Endothelial cell of umbilical vein (primary cell): ENCODE results near the gene PLCD4. TPM values are rescaled to one million over a fixed set of nuclear protein-coding genes. Genes with fewer than 3 reads are reported as not detected.

Experiments used
- BruUV-seq: library from RNA; stranded (reverse); fragments of 400-500 nt; replicated peaks from 2 replicates; lab custom pipeline; 2021; lab: Mats Ljungman, UMichigan
- CTCF ChIA-PET: fragments of 300-600, 350-600 bp; sonication (Branson Sonifier 250); formaldehyde crosslinking; loops from one replicate; lab custom pipeline; 2021; ENCODE audit warnings: antibody characterized with exemption, inconsistent platforms; lab: Charles Lee
- POLR2A ChIA-PET: fragments of 300-600, 350-600 bp; sonication (Branson Sonifier 250); formaldehyde crosslinking; loops from one replicate; lab custom pipeline; 2021; ENCODE audit warnings: antibody characterized with exemption, inconsistent platforms; lab: Charles Lee
- DNase-seq: peaks from one replicate; pipeline ENCODE4 v3.0.0-alpha.2; 2011; ENCODE audit warnings: low read depth, low spot score
- FAIRE-seq: peaks from 2 replicates; lab custom pipeline; 2011; peaks lifted over from hg19 to GRCh38; lab: Jason Lieb, UNC
- H2AFZ ChIP-seq: 2 replicates; pipeline ENCODE4 v1.6.0; 2012; ENCODE audit warnings: low read depth, low read length, control low read depth, inconsistent platforms
- H3K27ac ChIP-seq: 2 replicates; pipeline ENCODE4 v1.5.1; 2011; ENCODE audit warnings: low read depth, mild to moderate bottlenecking, control low read depth, low read length, moderate library complexity; ENCODE audit not compliant: insufficient read depth
- H3K27me3 ChIP-seq, 2 experiments: 2 replicates each; pipeline versions ENCODE4 v1.6.0 to v1.6.1; 2011; ENCODE audit warnings: low read length in 2 of 2, mixed read lengths in 1 of 2; ENCODE audit not compliant: control insufficient read depth in 2 of 2, insufficient read depth in 2 of 2
- H3K36me3 ChIP-seq, 2 experiments: 2 replicates in 1 of 2; 3 replicates in 1 of 2; pipeline ENCODE4 v1.5.1; 2011; ENCODE audit warnings: low read length in 2 of 2, mild to moderate bottlenecking in 1 of 2, moderate library complexity in 1 of 2; ENCODE audit not compliant: control insufficient read depth in 2 of 2, insufficient read depth in 2 of 2; ENCODE audit errors: extremely low read depth in 1 of 2
- H3K4me1 ChIP-seq: 3 replicates; pipeline ENCODE4 v1.5.1; 2011; ENCODE audit warnings: mild to moderate bottlenecking, low read length; ENCODE audit not compliant: control insufficient read depth, insufficient read depth; ENCODE audit errors: extremely low read depth
- H3K4me2 ChIP-seq: 2 replicates; pipeline ENCODE4 v1.6.1; 2011; ENCODE audit warnings: low read length, control low read depth, mixed read lengths; ENCODE audit not compliant: insufficient read depth
- H3K4me3 ChIP-seq, 3 experiments: fragments of 200-600 bp in 1 of 3; sonication (generic), shearing (Covaris generic) in 1 of 3; replicated peaks in 1 of 3; 2 replicates each; pipeline ENCODE4 v1.5.1; 2011 to 2016; ENCODE audit warnings: control low read depth in 3 of 3, low read length in 3 of 3, mild to moderate bottlenecking in 2 of 3, inconsistent platforms in 1 of 3, low read depth in 1 of 3, moderate library complexity in 1 of 3; ENCODE audit not compliant: insufficient read depth in 1 of 3
- H3K79me2 ChIP-seq: 2 replicates; pipeline ENCODE4 v1.6.0; 2012; ENCODE audit warnings: low read length, inconsistent platforms; ENCODE audit not compliant: control insufficient read depth, insufficient read depth
- H3K9ac ChIP-seq: replicated peaks from 2 replicates; pipeline ENCODE3; 2011; ENCODE audit warnings: low read length, control low read depth; ENCODE audit not compliant: insufficient read depth; ENCODE audit errors: extremely low read depth
- H3K9me1 ChIP-seq: replicated peaks from 3 replicates; pipeline ENCODE4 v1.6.0; 2011; ENCODE audit warnings: mild to moderate bottlenecking, low read length; ENCODE audit not compliant: control insufficient read depth, insufficient read depth; ENCODE audit errors: extremely low read depth
- H3K9me3 ChIP-seq: replicated peaks from 2 replicates; pipeline ENCODE4 v1.5.1; 2012; ENCODE audit warnings: low read length, inconsistent platforms; ENCODE audit not compliant: control insufficient read depth, insufficient read depth
- H4K20me1 ChIP-seq: replicated peaks from 2 replicates; pipeline ENCODE3; 2011; ENCODE audit warnings: mild to moderate bottlenecking, low read length; ENCODE audit not compliant: control insufficient read depth, insufficient read depth; ENCODE audit errors: extremely low read depth
- CTCF ChIP-seq, 2 donors: IDR thresholded peaks; 1 replicate in 1 of 2; 2 replicates in 1 of 2; pipeline ENCODE4 v1.5.1; 2011; ENCODE audit warnings: low read length in 2 of 2, mild to moderate bottlenecking in 2 of 2, moderate library complexity in 2 of 2, control low read depth in 1 of 2, inconsistent platforms in 1 of 2, low read depth in 1 of 2; ENCODE audit not compliant: insufficient read depth in 1 of 2; ENCODE audit errors: extremely low read depth in 1 of 2
- EZH2 ChIP-seq: IDR thresholded peaks from 2 replicates; pipeline ENCODE4 v1.6.1; 2012; ENCODE audit warnings: borderline replicate concordance, low read depth, mild to moderate bottlenecking, moderate library complexity, low read length, inconsistent platforms; ENCODE audit not compliant: severe bottlenecking
- FOS ChIP-seq: IDR thresholded peaks from 2 replicates; pipeline ENCODE4 v1.6.1; 2011; ENCODE audit warnings: mild to moderate bottlenecking, low read length, moderate library complexity, borderline replicate concordance; ENCODE audit not compliant: insufficient read depth
- GATA2 ChIP-seq: IDR thresholded peaks from 2 replicates; pipeline ENCODE4 v1.7.0; 2011; ENCODE audit warnings: low read depth, mild to moderate bottlenecking, moderate library complexity, mixed read lengths, low read length; ENCODE audit not compliant: insufficient read length, insufficient read depth
- JUN ChIP-seq: IDR thresholded peaks from 2 replicates; pipeline ENCODE4 v1.6.1; 2011; ENCODE audit warnings: borderline replicate concordance, low read depth; ENCODE audit not compliant: insufficient read length, insufficient read depth
- MAX ChIP-seq: IDR thresholded peaks from 2 replicates; pipeline ENCODE4 v1.6.1; 2011; ENCODE audit not compliant: insufficient read depth, insufficient read length
- MYC ChIP-seq: IDR thresholded peaks from one replicate; pipeline ENCODE4 v1.6.1; 2011; ENCODE audit warnings: mild to moderate bottlenecking, low read depth, low read length
- POLR2A ChIP-seq: IDR thresholded peaks from 2 replicates; pipeline ENCODE4 v1.6.1; 2012; ENCODE audit warnings: low read depth, mild to moderate bottlenecking, control low read depth, low read length
- POLR2AphosphoS5 ChIP-seq: IDR thresholded peaks from 2 replicates; pipeline ENCODE4 v1.6.1; 2012; ENCODE audit warnings: low read depth, mild to moderate bottlenecking, control low read depth, low read length, moderate library complexity; ENCODE audit not compliant: insufficient read depth
- dilution Hi-C: fragments of 300-500 bp; cut with MboI; formaldehyde crosslinking; loops from one replicate; pipeline ENCODE4 v1.15.0; 2019; ENCODE audit warnings: low sequenced_read_pairs; ENCODE audit not compliant: extremely low pct_ligation_motif_present
- intact Hi-C: fragments of 100-400 bp; cut with micrococcal nuclease; formaldehyde crosslinking; loops from one replicate; pipeline ENCODE4 v1.10.0; 2022
- polyA plus RNA-seq, 4 experiments: library from polyadenylated mRNA; depleted of rRNA in 3 of 4; stranded (reverse) in 3 of 4; unstranded in 1 of 4; fragments of >200 nt; gene quantifications; 2 replicates each; pipeline versions ENCODE4 v1.2.1 to v1.2.3, GENCODE V29; 2011 to 2012; ENCODE audit warnings: missing spikeins in 1 of 4
- total RNA-seq: library from RNA; stranded (reverse); gene quantifications from 2 replicates; pipeline ENCODE4 v1.2.3, GENCODE V29; 2021

The PLCD4 gene
- total and polyA plus RNA-seq, 2 donors (not counting 3 experiments of a cell fraction or from before 2014, with no cell fraction given), result 2.2 to 3.1 TPM

- Histone ChIP-seq H3K27me3 (no peaks in the 10 kb centered on the region), H3K4me2 (no peak overlapping the region), H3K9me3 (no peaks in the 10 kb centered on the region), H3K4me3 (no peak overlapping the region), H3K79me2 (peaks cover 9% of the 10 kb centered on the region), H3K27ac (no peak overlapping the region), H3K9me1 (no peaks in the 10 kb centered on the region), H3K4me1 (peaks cover 6% of the 10 kb centered on the region), H2AFZ (no peak overlapping the region), H3K36me3 (peaks cover 24 to 52% of the 10 kb centered on the region in 2 experiments), H3K9ac (no peak overlapping the region), H4K20me1 (no peaks in the 10 kb centered on the region)
- ChIA-PET CTCF (no interaction called here), POLR2A (no interaction called here)
- no TSS peak for BruUV-seq
- intact Hi-C loops, result no loop called here
- dilution Hi-C loops, result no loop called here
- TF ChIP-seq EZH2 (no peak), FOS (no peak), MYC (no peak), CTCF (IDR thresholded peaks at IDR 0.05; ENCODE audit: extremely low read depth in 1 of 2, insufficient read depth in 1 of 2, low read depth in 1 of 2, low read length in 2 of 2) (no peak), GATA2 (no peak), JUN (no peak), POLR2AphosphoS5 (no peak), POLR2A (no peak), MAX (no peak)
- FAIRE-seq (no peak), DNase-seq (no peak)
Observed at GRCh38 chr2:218643751-218644310, 36.1 kb downstream of the PLCD4 start.
